TTC549 (cell line): ENCODE measurements around the gene RIOK3.
"Not testable (repeated sequence)": the region's sequence is repeated elsewhere in the genome, so short reads cannot be mapped to it uniquely, and the experiment has no call there.

Source experiments
- FAIRE-seq: peaks from 2 replicates; lab custom pipeline; 2012; peaks lifted over from hg19 to GRCh38; lab: Jason Lieb, UNC

RIOK3 gene, protein sequence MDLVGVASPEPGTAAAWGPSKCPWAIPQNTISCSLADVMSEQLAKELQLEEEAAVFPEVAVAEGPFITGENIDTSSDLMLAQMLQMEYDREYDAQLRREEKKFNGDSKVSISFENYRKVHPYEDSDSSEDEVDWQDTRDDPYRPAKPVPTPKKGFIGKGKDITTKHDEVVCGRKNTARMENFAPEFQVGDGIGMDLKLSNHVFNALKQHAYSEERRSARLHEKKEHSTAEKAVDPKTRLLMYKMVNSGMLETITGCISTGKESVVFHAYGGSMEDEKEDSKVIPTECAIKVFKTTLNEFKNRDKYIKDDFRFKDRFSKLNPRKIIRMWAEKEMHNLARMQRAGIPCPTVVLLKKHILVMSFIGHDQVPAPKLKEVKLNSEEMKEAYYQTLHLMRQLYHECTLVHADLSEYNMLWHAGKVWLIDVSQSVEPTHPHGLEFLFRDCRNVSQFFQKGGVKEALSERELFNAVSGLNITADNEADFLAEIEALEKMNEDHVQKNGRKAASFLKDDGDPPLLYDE

DNA sequence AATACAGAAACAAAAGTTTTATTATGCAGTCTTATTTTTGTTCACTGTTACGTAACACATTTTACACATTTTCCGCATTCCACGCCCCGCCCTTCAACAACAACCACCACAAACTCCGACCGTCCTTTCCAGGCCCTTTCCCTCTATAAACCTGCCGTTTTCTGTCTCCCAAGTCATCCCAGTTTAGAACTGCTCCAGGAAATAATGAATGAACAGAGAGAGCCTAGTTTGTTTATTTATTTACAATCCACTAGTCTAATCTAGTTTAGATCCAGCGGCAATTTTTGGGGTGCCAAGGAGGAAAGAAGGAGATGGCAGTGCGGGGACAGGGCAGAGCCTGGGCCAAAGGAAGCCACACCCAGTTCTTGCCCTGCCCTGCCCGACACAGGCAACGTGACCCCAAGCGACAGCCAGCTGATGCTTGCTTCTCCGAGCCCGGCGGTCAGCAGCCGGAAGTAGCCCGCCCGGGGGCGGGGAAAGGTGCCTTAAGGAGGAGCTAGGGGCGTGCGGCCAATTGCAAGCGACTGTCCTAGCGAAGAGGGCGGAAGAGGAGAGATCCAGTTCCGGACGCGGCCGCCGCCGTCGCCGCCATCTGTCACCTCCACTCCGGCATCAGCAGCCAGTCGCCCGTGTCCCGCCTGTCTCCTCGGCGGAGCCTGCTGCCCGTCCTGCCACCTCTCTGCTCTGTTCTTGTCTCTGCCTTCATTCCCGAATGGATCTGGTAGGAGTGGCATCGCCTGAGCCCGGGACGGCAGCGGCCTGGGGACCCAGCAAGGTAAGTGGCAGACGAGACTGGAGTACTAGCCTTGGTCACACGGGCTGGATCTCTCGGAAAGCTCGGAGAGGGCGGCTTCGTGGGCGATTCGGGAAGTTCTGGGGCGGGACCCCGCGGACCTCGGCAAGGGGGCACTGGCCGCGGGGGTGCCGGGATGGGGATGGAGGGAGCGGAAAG, at the start of gene RIOK3:
Gene RIOK3 (plus strand): TSS at position 560 of the 952 bp plus-strand sequence. CDS start 153 bp downstream, at position 713.
- peak; percentile 66 for FAIRE-seq

DNA sequence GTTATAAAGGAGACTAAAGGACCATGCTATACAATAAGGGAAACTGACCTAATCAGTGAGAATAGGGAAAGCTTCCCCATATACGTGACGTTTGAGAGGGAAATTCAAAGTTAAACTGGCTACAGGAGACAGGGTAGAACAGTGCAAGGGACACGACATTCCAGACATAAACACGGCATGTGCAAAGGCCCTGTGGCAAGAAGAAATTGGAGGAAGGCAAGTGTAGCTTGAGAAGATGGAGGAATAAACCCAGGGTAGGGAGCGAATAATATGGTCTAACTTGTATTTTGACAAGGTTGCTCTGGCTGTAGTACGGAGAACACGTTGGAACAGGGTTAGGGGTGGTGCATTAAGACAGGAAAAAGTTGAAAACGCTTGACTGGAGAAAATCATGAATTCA, 49.8 kb upstream of the RIOK3 start:
- FAIRE-seq, result no peak

DNA sequence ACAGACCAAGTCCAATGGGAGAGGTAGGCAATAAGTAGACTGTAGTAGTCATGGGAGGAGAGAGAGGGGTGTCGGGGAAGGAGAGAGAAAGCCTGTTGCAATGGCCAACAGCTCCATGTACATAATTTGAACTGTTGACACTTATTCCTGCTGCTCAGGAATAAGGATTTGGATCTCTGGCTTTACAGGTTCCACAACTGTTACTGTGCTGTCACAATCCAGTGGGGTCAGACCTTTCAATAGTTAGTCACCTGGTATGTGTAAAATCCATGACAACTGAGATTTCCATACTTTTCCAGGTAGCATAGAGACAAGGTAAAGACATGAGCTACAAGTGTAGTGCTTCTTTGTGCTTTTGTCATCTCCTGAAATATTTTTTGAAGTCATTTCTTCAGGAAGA, 47.5 kb upstream of the RIOK3 start:
- FAIRE-seq, result no peak

DNA sequence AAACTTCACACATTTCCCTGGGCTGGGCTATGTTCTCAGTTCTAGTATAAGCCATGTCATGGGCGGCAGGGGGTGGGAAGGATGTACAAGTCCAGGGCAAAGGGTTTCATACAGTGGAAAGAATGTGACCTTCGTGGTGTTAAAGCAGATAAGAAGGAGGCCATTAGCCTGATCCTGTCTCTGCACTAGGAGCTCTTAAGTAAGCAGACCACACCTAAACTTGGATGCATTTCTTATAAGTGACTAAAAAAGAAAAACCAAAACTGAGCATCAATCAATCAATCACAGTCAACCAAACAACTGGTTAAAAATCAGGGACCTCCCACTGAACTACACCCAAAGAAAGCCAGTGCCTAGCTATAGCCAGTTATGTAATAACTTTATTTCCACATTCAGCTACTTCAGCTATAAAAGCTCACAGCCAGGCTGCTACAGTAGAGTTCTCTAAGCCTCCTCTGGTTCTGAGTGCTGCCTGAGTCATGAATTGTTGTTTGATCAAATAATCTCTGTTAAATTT, 46.8 kb upstream of the RIOK3 start:
- FAIRE-seq, result no peak

DNA sequence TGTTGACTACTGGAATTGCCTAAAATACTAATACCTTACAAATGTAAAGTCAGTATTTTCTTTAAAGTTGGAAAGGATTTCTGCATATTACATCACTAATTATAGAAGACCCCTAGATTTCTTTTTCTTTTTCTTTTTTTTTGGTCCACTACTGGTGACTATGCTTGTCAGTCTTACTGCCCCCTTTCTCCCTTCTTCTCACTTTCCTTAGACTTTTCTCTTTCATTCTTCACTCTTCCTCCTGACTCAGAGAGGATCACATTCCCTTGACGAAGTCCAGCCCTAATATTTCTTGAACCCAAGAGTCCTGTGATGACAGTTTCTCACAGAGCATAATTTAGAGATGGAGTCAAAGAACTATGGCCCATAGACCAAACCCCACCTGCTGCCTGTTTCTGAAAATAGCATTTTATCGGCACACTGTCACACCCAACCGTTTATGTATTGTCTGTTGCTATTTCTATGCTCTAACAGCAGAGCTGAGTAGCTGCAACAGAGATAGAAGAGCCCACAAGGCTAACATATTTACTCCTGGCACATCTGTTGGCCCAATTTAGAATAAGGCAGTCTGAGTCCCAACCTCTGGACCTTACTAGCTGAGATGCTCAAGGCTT, 40.6 kb upstream of the RIOK3 start:
- FAIRE-seq, result no peak

DNA sequence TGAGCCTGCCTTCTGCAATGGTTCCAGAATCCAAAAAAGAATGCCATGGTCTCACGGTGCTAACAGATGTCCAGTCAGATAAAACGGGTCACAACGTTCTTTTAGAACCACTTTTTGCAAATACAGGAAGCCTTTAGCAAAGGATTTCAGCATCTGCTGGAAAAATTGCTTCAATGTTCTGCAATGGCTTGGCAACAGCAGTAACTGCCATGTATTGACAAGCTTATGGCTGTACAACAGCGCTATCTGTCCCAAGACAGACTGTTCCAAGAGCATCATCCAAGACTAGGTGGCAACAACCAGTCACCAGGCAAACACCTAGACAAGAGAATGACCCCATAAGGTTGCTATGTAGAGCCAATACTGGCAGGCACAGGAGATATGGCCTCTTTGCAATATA, 37.6 kb upstream of the RIOK3 start:
- no peak for FAIRE-seq

DNA sequence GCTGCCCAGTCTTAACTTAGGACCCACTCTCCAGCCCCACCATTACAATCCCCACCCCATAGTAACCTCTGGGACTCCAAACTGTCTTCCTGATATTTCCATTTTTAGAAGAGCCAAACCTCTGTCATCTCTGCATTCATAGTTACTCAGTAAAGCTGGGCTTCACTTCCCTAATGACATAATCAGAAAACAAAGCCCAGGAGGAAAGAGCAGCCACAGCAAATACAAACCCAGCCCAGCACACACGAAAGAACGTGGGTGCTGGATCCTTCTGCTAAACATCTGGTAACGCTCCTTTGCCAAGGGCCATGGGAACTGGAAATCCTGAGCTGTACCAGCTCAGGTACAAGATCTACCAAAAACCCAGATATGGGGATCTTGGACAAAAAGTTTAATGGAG, 36.8 kb upstream of the RIOK3 start:
- no peak for FAIRE-seq

DNA sequence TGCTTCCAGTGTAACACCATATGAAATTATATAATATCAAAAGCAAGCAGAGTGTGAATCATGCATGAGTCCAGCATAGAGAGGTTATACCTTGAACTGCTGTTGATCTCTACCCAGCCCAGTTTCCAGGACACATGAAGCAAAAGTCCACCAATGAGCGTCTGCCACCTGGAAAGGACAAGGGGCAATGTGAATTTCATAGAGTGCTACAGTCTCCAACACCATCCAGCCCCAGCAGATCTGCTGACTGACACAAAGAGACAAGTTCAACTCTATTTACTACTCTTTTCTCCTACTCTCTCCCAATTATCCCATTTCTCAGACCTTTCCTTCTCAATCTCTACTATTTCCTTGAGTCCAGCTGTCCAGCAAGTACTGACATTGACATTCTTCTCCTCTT, 31.8 kb upstream of the RIOK3 start:
- no peak for FAIRE-seq

DNA sequence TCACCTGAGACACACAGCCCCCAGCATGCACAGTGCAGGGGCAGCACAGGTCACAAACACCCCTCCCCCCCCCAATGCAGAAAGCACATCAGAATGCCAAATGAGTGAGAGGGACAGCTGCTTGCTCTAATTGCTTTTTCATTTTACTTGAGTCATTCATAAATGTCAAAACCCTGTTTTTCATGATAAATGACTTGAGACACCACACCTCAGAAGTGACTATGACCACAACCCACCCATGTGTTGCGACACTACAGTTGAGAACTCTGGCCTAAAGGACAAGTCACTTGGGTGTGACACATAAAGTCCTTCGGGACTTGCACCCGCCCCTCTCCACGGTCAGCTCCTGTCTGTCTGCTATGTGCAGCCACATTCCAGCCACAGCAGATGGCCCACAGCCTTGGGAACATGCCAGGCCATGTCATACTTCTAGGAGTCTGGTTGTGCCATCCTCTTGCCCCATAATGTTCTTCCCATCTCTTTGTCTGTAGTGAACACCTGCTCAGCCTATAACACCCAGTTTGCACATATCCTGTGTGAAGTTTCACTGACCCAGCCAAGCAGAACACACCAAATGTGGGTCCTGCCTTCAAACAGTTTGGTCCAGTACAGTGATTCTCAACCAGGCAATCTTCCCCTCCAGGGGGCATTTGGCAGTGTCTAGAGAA, 30.2 kb upstream of the RIOK3 start:
- FAIRE-seq, result no peak

DNA sequence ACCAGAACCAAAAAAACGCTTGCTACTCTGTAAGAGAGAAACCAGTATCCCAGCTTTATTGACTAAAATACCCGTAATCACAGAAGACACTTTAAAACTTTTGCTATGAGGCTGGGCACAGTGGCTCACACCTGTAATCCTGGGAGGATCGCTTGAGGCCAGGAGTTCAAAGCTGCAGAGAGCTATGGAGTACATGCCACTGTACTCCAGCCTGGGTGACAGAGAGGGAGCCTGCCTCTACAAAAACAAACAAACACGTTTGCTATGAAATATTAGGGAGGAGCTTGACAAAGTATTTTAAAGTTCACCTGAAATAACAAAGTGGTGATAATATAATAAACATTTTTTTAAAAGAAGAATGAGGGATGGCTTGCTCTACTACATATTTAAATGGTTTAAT, 28.5 kb upstream of the RIOK3 start:
- no peak for FAIRE-seq

DNA sequence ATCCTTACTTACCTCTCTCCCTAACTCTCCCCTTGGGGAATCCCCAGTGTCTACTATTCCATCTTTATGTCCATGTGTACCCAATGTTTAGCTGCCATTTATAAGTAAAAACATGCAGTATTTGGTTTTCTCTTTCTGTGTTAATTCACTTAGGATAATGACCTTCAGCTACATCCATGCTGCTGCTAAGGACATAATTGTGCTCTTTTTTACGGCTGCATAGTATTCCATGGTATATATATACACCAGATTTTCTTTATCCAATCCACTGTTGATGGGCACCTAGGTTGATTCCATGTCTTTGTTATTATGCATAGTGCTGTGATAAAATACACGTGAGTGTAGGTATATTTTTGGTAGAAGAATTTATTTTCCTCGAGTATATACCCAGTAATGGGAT, 24.3 kb upstream of the RIOK3 start:
- FAIRE-seq, result no peak

DNA sequence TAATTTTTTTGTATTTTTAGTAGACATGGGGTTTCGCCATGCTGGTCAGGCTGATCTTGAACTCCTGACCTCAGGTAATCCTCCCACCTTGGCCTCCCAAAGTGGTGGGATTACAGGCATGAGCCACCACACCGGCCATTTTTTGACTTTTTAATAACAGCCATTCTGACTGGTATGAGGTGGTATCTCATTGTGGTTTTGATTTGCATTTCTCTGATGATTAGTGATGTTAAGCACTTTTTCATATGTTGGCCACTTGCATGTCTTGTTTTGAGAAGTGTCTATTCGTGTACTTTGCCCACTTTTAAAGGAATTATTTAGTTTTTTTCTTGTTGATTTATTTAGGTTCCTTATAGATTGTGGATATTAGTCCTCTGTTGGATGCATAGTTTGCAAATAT, 23.5 kb upstream of the RIOK3 start:
- not testable (repeated sequence) for FAIRE-seq

DNA sequence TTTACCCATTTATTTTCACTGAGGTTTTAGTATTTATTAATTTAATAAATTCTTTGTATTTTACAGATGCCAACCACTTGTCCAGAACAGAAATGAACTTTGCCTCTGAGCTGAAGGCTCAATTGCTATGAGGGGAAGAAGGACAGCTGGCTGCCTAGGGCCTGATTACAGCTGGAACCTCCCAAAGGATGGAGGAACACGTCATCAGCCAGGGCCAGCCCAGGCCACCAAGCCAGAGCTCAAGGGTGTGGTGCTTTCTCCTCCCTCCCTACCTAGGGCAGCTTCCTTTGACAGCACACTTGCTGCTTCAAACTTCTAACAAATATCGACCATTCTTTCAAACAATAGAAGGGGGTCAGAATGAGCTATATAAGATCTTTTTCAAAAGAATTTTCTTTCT, 19.7 kb upstream of the RIOK3 start:
- FAIRE-seq, result no peak

DNA sequence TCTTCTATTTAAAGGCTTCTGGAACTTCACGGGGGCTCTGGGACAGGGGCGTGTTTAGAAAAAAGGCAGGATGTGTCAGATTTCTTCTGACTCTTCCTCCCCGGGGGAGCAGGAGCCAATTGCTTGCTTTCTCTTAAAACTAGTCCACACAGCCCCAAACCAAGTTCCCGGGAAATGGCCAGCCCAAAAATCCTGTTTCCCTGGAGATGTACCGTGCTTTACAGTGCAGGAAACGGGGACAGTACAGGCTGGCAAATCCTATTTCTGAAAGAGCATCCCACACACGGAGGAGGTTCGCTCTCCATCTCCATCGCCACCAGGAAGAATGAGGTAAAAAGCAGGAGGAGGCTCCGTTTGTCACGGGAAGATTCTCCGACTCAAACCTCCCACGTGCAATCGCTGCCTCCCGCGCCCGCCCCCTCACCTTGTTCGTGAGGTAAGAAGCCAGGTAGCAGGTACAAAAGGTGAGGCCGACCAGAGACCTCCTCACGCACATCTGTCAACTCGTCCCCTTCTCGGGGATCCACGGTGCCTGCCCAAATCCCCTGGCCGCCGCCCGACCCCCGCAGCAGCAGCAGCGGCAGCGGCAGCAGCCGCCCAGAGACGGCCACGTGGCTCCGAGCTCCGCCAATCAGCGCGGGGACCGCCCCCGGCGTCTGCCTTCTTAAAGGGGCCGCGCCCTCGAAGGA, 15.6 kb upstream of the RIOK3 start:
- FAIRE-seq, result no peak

DNA sequence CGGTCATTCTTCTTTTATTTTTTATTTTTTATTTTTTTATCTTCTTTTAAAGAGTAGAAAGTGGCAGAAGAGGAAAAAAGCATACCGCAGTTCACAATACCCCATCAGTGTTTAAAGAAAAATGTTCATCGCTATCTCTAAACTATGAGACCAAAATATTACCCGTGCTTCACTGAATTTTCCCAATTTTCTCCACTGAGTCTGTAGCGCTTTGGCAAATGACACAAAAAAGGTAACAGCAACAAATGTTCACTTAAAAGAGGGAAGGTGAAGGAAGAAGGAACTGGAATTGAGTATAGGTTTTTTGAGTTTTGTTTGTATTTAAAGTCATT, 15.1 kb upstream of the RIOK3 start:
- no peak for FAIRE-seq

DNA sequence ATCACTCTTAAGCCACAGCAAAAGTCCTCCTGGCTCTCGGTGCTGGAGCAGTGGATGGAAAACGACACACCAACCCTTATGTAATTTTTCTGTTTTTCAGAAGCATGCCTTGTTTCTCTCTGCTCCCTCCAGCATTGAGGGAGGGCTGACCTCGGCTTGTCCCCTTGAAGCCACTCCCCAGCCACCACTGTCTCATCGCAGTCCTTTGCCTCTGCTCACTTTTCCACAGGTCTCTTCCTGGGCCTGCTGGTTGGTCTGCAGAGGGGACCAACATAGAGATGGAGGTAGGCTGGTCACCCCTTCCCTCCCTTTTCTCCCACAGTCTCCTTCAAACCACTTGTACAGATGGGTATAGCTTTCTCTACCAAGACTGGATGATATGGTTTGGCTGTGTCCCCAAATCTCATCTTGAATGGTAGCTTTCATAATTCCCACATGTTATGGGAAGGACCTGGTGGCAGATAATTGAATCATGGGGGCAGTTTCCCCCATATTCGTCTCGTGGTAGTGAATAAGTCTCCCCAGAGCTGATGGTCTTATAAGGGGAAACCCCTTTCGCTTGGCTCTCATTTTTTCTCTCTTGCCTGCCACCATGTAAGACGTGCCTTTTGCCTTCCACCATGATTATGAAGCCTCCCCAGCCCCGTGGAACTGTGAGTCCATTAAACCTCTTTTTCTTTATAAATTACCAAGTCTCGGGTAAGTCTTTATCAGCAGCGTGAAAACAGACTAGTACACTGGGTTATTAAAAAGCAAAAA, 14.3 kb upstream of the RIOK3 start:
- no peak for FAIRE-seq

DNA sequence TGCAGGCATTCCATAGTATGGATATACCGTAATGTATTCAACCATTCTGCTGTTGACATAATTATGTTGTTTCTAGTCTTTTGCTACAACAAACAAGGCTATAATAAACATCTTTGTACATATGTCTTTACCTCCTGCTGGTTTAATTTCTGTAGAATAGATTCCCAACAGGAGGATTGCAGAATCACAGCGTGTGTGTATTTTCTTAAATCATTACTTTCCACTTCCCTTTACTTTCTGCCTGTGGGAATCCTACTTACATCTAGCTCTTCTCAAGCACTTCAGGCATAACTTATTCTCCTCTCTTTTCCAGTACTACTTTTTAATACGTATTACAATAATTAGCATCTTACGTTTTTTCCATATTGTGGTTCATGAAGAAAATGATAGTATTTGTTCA, 13.0 kb upstream of the RIOK3 start:
- FAIRE-seq, result no peak

DNA sequence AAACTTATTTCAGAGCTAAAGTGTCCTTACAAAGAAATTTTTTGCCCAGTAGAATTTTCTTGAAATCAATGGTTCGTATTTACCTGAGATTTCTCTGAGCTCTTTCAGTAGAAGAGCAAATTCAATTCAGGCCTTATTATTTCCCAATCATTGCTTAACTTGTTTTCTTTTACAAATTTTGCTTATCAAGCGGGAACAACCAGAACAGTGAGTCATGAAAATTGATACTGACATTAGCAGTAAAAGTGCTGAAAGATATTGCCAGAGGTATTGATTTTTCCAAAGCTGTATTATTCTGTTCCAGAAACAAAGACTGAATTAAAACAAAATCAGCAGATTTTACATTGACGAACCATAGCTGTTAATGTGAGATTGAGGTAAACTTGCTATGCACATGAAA, 10.1 kb upstream of the RIOK3 start:
- FAIRE-seq, result no peak

DNA sequence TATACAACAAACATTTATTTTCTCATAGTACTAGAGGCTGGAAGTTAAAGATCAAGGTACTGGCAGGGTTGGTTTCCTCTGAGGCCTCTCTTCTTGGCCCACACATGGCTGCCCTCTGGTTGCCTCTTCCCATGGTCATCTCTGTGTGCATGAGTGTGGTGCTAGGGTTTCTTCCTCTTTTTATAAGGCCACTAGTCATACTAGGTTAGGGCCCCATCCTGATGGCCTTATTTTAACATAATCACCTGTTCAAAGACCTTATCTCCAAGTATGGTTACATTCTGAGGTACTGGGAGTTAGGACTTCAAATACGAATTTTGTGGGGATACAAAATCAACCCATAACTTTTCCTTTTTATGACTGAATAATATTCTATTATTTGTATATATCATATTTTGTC, 4.8 kb upstream of the RIOK3 start:
- no peak for FAIRE-seq

DNA sequence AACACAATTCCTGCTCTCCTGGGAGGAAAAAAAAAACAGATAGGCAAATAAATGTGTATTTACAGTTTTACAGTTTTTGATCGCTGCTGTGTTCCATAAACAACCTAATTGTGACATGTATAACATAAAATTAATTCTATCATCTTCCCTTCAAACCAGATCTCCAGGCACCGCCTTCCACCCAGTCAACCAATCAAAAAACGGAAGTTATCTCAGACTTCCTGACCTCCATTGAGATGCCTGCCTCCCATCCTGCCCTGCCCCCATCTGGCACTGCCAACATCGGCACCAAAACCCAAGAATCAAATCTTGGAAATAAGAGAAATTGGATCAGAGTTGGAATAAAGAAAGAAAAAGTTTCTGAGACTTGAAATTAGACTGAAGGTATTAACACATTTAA, 3.1 kb upstream of the RIOK3 start:
- no peak for FAIRE-seq

DNA sequence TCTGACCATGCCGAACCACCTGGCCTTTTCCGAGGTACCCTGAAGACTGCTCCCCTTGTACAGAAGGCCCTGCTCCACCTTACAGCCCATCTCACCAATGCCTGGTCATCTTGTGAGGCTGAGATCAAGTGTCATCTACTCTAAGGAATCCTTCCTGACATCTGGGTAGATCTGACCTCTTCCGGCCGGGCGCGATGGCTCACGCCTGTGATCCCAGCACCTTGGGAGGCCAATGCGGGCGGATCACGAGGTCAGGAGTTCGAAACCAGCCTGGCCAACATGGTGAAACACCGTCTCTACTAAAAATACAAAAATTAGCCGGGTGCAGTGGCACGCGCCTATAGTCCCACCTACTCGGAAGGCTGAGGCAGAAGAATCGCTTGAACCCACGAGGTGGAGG, 2.1 kb upstream of the RIOK3 start:
- no peak for FAIRE-seq
